Measurements from ENCODE around the gene HLA-A. TPM values are rescaled to one million over a fixed set of nuclear protein-coding genes. Genes with fewer than 3 reads are reported as not detected.

HLA-A gene
- total and polyA plus RNA-seq, 2 of the 13 experiments (the other 11 are each of a cell fraction or from before 2014, with no cell fraction given) = 345 to 527 TPM

DNA sequence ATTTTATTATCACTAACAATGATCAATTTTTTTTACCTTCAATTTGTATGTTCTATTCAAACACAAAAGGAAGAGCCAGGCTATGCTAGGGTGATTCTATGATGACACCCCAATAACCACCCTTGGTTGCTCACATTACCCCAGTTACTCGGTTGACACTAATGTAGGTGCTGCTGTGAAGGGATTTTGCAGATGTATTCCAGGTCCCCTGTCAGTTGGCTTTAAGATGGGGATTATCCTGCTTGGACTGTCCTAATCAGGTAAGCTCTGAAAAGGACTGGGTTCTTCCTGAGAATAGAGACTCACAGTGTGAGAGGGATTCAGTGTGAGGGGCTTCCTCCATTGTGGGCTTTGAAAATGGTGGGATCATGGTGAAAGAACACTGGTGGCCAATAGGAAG, 11.9 kb downstream of the HLA-A start (continued):
- TF ChIP-seq, protein P1, sequence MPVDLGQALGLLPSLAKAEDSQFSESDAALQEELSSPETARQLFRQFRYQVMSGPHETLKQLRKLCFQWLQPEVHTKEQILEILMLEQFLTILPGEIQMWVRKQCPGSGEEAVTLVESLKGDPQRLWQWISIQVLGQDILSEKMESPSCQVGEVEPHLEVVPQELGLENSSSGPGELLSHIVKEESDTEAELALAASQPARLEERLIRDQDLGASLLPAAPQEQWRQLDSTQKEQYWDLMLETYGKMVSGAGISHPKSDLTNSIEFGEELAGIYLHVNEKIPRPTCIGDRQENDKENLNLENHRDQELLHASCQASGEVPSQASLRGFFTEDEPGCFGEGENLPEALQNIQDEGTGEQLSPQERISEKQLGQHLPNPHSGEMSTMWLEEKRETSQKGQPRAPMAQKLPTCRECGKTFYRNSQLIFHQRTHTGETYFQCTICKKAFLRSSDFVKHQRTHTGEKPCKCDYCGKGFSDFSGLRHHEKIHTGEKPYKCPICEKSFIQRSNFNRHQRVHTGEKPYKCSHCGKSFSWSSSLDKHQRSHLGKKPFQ (CRISPR knock-in tag; IDR thresholded peaks at IDR 0.05; ENCODE audit: insufficient replicate concordance) = no peak
- no peak for TF ChIP-seq ZNF609 (CRISPR knock-in tag; IDR thresholded peaks at IDR 0.05; ENCODE audit: borderline replicate concordance)
- TF ChIP-seq NFYB (CRISPR knock-in tag; IDR thresholded peaks at IDR 0.05) = no peak
- TF ChIP-seq RAD51 (IDR thresholded peaks at IDR 0.05; ENCODE audit: borderline replicate concordance) = no peak
- TF ChIP-seq, protein P2, sequence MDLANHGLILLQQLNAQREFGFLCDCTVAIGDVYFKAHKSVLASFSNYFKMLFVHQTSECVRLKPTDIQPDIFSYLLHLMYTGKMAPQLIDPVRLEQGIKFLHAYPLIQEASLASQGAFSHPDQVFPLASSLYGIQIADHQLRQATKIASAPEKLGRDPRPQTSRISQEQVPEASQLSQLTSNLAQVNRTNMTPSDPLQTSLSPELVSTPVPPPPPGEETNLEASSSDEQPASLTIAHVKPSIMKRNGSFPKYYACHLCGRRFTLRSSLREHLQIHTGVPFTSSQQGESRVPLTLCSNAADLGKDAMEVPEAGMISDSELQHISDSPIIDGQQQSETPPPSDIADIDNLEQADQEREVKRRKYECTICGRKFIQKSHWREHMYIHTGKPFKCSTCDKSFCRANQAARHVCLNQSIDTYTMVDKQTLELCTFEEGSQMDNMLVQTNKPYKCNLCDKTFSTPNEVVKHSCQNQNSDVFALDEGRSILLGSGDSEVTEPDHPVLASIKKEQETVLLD (CRISPR knock-in tag; IDR thresholded peaks at IDR 0.05; ENCODE audit: low read depth) = no peak

Measured in HepG2 (cell line).